ENCODE data around the gene SF3B5. TPM values are rescaled to one million over a fixed set of nuclear protein-coding genes. Genes with fewer than 3 reads are reported as not detected.

The SF3B5 gene
- total and polyA plus RNA-seq, 9 of the 15 experiments (the other 6 are each of a cell fraction or from before 2014, with no cell fraction given) = 238 to 1,211 (median 407) TPM

GRCh38 chr6:144087789-144088426, 7.5 kb downstream of the SF3B5 start (continued):
- TF ChIP-seq STAT5B (CRISPR knock-in tag; IDR thresholded peaks at IDR 0.05) = no peak
- peak; percentile 80 for TF ChIP-seq SMARCE1 (IDR thresholded peaks at IDR 0.05)
- TF ChIP-seq RAD21 (CRISPR knock-in tag; conservative IDR thresholded peaks at IDR 0.05 in 1 of 2, IDR thresholded peaks at IDR 0.05 in 1 of 2) = peak; percentile 77 to 79
- TF ChIP-seq ESRRA (IDR thresholded peaks at IDR 0.05; ENCODE audit: borderline replicate concordance, low read depth) = peak; percentile 65; the same call in 1 of the 2 replicates
- TF ChIP-seq ELK3 (CRISPR knock-in tag; IDR thresholded peaks at IDR 0.05) = no peak
- no peak for TF ChIP-seq TARDBP (IDR thresholded peaks at IDR 0.05)
- no peak for TF ChIP-seq MYNN (IDR thresholded peaks at IDR 0.05)
- TF ChIP-seq MYNN (CRISPR knock-in tag; IDR thresholded peaks at IDR 0.05) = no peak
- no peak for TF ChIP-seq GTF2B (IDR thresholded peaks at IDR 0.05; ENCODE audit: extremely low read depth, insufficient read length)
- no peak for TF ChIP-seq ZNF431 (CRISPR knock-in tag; IDR thresholded peaks at IDR 0.05)
- TF ChIP-seq, protein P1, sequence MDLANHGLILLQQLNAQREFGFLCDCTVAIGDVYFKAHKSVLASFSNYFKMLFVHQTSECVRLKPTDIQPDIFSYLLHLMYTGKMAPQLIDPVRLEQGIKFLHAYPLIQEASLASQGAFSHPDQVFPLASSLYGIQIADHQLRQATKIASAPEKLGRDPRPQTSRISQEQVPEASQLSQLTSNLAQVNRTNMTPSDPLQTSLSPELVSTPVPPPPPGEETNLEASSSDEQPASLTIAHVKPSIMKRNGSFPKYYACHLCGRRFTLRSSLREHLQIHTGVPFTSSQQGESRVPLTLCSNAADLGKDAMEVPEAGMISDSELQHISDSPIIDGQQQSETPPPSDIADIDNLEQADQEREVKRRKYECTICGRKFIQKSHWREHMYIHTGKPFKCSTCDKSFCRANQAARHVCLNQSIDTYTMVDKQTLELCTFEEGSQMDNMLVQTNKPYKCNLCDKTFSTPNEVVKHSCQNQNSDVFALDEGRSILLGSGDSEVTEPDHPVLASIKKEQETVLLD (IDR thresholded peaks at IDR 0.05) = peak; percentile 62; the same call in 1 of the 2 replicates
- no peak for TF ChIP-seq ZKSCAN8 (CRISPR knock-in tag; IDR thresholded peaks at IDR 0.05)
- TF ChIP-seq SMARCA4 (IDR thresholded peaks at IDR 0.05) = peak; percentile 82
- no peak for TF ChIP-seq PCBP2 (IDR thresholded peaks at IDR 0.05; ENCODE audit: low read depth, low read length, poor library complexity, severe bottlenecking)
- peak; percentile 26 to 63; a peak in 2 of 4 replicates for TF ChIP-seq FOXK2 (conservative IDR thresholded peaks at IDR 0.05 in 1 of 2, IDR thresholded peaks at IDR 0.05 in 1 of 2; ENCODE audit: low read depth in 2 of 2)
- peak; percentile 31 for TF ChIP-seq ASH1L (IDR thresholded peaks at IDR 0.05; ENCODE audit: borderline replicate concordance, low read depth, partially characterized antibody)
- TF ChIP-seq NR2C2 (CRISPR knock-in tag; IDR thresholded peaks at IDR 0.05) = no peak
- no peak for TF ChIP-seq NR2C2 (tag; IDR thresholded peaks at IDR 0.05)
- peak; percentile 79 for TF ChIP-seq HDAC2 (IDR thresholded peaks at IDR 0.05)
- TF ChIP-seq MTF1 (CRISPR knock-in tag; IDR thresholded peaks at IDR 0.05; ENCODE audit: borderline replicate concordance) = no peak
- no peak for TF ChIP-seq ZNF445 (CRISPR knock-in tag; IDR thresholded peaks at IDR 0.05; ENCODE audit: low read depth)
- no peak for TF ChIP-seq POLR2AphosphoS2 (IDR thresholded peaks at IDR 0.05; ENCODE audit: low read length)
- TF ChIP-seq MTA2 (IDR thresholded peaks at IDR 0.05; ENCODE audit: low read depth) = peak; percentile 46; the same call in 1 of the 2 replicates
- TF ChIP-seq SMAD2 (IDR thresholded peaks at IDR 0.05; ENCODE audit: low read depth, low read length) = no peak
- TF ChIP-seq TAF9B (IDR thresholded peaks at IDR 0.05; ENCODE audit: partially characterized antibody) = no peak
- TF ChIP-seq ZEB2 (IDR thresholded peaks at IDR 0.05) = peak; percentile 73; the same call in 1 of the 2 replicates
- TF ChIP-seq TRIM24 (IDR thresholded peaks at IDR 0.05) = peak; percentile 46 to 50; a peak in 3 of 4 replicates
- no peak for TF ChIP-seq ATF1 (CRISPR knock-in tag; IDR thresholded peaks at IDR 0.05)
- TF ChIP-seq ATF1 (tag; IDR thresholded peaks at IDR 0.05) = peak; percentile 32; the same call in 1 of the 2 replicates
- TF ChIP-seq MIER1 (IDR thresholded peaks at IDR 0.05; ENCODE audit: low read depth) = 0 out of 2 replicates have a peak, but pooled peaks have one; percentile 14
